HUDEP-2 (cell line): ENCODE data around the gene CDCA4.

ENCODE experiments used
- DNase-seq, 76 experiments: peaks; one replicate each; lab custom pipeline; 2025; ENCODE audit not compliant: unreplicated experiment in 76 of 76; lab: John Stamatoyannopoulos, UW

Gene CDCA4

DNA sequence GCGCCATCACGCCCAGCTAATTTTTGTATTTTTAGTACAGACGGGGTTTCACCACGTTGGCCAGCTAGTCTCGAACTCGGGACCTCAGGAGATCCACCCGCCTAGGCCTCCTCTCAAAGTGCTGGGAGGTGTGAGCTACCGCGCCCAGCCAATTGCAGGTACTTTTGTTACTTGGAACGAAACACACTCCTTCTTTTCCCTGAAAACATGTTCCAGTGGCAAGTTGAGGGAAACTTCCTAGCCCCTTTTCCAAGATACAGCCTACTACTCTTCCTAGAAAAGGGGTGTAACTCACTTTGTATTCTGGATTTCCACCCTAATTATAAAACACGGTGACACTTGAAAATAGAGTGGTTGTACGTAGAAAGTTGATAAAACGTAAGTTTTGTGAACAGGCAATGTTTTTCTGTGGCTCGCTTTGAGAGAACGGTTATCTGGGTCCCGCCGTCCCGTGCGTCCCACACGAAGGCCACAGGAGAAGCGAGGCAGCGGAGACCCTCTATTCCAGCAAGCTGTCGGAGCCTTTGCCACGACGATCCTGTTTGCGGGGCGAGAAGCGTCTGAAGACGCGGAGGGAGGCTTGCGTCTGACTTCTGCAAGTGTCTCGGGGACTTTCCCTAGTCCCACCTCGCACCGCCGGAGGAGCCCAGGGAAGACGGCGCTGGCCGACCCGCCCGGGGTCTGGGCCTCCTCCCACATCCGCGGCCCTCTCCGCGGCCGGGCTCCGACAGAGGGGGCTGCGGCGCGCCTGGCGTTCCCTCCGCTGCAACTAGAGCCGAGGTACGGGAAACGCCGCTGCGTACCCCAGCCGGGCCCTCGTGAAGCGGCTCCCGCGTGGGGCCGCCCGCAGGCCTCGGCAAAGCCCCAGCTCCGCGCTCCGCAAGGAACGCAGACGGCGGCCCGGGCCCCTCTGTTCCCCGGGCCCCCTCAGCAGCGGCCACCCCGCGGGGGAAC, 745 bp downstream of the CDCA4 start:
- peak in 12 of 76 experiments; percentile 7 to 36 (median 19) for DNase-seq

DNA sequence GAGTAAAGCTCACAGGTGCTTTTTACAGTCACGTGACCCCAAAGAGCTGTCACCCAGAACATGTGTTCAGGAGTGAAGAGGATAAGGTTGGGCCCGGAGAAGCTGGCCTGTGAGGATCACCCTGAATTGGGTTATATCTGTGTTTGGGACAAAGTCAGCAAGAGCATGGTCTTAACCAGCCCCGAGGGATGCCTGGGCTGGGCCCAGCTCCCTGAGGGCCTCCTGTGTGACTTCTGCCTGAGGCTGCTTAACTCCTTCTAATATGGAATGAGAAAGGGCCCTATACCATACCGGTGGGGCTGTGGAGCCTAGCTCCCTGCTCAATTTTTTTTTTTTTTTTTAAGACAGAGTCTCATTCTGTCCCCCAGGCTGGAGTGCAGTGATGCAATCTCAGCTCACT, 2.5 kb downstream of the CDCA4 start:
- no peak for DNase-seq

DNA sequence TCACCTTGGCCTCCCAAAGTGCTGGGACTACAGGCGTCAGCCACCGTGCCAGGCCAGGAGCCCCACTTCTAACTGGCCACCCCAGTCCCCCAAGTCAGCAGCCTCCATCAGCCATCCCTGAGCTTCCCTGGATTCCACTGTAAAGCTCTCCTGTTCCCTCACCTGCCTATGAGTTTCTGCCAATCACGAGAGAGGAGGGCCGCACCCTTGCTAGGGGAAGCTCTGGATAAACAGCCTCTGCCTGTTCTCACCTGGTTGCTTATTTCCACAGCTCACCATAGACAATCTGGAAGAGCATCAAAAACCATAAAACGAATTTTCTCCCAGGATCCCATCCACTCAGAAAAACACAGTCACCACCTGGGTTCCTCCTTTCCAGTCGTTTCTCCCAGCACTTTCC, 5.0 kb downstream of the CDCA4 start:
- DNase-seq = no peak

DNA sequence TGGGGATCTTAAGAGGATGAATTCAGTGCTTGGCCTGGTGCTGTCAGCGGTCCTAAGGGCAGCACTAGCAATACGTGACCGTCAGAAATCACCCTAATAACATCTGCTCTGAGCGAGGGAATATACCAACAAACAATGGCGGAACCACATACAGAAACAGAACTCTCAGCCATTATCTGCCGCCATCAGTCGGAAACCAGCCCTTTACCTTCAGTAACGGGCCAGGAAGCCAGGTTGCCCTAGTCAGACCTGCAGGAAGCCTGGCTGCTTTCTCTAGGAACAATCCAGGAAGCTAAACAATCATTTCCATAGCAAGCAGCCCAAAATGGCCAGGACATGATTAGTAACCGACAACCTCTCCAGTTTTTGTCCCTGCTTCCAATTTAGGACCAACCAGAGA, 5.6 kb downstream of the CDCA4 start:
- no peak for DNase-seq

DNA sequence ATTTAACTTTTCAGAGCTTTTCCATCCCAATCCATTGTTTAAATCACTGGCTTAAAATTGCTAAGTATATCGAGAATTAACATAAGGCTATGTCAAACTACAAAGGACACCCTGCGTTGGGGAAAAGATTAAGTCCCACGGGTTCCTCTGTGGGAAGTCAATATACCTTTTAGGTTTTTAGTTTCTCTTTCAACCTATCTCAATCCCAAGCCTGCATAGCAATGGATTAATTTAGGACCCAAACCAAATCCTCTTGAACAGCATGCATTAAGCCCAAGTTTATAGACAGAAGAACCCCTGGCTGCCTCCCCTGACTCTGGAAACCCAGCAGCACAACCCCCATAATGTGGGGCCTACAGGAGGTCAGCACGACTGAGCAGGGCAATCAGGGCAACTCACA, 6.3 kb downstream of the CDCA4 start:
- no peak for DNase-seq

DNA sequence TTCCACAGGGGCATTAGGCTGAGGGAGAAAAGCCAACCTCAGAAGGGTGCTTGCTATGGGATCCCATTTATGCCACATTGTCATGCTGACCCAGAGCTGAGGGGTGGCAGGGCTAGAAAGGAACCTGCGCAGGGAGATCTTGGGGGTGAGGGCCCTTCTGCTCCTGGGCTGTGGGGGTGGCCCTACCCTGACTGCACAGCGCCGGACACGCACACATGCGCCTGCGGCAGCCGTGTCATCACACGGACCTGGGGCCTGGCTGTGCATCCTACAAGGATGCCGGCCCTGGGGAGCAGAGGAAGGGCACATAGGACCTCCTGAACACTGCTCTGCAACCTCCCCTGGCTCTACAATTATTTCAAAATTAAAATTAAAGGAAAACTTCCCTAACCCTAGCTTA, 6.9 kb downstream of the CDCA4 start:
- DNase-seq = no peak

DNA sequence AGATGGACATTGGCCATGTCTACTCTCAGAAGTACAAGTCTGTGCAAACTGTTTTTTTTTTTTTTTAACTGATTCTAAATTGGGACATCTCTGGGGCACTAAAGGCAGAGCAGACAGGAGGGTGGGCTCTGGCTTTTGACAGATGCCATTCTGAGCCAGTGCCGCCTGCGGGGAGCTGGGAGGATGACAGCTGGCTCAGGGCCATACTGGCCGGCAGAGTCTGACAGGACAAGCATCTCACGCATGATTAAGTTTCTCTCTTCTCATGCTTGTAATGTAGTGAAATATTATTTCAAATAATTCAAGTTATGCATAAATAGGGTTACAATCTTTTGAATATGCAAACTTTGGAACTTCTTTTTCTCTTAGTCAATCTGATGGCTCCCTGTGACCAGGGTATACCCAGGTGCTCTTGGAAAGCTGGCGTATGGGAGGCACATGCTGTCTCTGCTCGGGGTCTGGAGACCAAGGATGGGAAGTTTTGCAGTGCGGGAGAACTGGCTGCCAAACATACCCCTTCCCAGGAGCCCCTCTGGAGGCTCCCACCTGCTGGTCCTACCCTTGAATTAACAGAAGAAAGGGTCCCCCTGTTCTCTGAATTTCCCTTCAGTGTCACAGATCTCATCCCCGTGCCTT, 7.6 kb downstream of the CDCA4 start:
- DNase-seq = peak in 10 of 76 experiments; percentile 3 to 23 (median 14)

DNA sequence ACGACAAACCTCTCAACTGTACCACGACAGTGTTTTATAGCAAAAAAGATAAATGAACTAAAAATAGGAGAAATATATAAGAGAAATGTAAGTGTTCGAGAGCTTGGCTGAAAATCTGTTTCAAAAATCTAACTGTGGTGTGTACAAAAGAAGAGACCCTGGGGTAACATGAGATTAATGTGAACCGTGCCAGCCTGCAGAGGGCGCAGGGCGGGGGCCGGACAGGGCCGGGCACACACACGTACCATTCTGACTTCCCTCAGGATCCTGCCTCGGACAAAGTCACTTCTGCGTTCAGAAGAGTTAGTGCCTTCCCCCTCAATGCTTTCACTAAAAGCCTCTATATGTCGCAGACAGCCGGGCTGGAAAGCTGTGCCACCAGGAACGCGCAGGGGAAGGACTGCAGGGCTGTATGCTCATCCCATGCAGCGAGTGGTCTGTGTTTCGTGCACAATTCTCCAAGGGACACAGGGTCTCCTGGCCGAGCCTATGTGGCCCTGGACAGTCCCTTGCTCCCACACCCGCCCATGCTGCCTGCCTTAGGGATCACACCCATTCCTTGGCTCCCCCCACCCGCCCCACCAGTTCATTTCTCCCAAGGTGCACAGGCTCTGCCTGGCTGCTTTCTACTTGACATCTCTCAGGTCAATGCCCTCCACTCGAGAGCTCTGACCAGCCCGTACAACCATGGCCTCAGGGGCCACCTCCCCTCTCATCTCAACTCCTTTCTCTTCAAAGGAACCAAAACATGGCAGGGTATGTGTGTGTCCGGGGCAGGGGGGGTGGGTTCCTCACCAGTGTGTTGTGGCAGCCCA, 8.5 kb downstream of the CDCA4 start:
- DNase-seq = no peak

DNA sequence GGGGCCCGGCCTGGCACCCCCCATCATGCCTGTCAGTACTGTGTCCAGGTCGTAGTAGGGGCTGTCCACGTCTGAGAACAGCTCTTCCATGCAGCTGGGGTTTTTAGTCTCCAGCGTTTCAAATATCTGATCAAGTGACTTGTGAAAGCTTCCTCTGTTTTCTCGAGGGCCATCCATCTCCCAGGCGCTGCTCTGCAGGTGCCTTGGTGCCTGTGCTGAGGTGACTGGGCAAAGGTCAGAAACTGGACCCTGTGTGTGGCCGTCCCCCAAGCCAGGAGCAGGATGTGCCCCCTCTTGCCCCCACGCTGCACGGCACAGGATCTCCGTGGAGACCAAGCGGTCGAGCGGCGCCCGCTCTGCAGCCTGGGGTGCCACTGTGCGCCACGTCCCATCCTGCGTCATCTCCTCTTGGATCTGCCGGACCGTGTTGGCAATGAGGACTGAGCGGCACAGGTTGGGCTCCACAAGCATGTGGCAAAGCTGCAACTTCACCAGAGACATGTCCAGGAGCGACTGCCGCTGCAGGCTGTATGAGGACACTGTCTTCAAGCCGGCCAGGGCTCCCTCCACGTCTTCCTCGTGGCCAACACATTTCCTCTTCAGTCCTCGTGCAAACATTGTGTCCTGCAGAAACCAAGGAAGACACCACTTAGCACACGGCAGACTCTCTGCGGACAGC, 9.4 kb downstream of the CDCA4 start:
- no peak for DNase-seq

DNA sequence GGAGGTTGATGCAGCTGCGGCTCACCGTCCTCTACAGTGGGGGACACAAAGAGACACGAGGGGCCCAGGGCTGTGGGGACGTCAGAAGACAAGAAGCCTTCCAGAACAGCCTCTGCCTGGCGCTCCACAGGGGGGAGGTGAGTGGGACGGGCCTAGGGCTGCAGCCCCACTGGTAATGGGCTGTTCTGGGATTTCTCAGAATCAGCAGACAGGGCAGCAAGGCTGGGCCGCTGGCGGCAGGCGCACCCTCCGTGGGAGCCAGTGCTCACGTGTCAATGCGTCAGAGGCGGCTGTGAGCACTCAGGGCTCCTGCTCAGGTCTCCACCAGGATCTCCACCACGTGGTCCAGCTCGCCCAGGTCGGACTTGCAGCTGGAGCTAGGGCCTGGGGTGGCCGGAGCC, 10.0 kb downstream of the CDCA4 start:
- DNase-seq = no peak

DNA sequence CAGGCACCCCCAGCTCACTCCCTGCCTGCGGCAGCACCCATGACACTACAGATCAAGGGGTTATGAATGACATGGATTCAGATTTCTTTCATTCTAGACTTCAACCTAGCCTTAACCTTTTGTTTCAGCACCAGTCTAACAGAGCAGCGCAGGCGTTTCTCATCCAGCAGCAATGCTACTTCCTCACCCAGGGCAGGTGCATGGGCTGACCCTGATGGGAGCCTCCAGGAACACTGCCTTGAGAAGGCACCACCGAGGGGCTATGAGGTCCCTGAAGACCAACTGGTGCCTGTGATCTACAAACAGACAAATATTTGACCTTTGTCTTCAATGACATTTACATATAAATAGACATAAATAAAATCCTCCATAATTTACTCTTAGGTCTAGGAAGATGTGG, 10.8 kb downstream of the CDCA4 start:
- DNase-seq = no peak

DNA sequence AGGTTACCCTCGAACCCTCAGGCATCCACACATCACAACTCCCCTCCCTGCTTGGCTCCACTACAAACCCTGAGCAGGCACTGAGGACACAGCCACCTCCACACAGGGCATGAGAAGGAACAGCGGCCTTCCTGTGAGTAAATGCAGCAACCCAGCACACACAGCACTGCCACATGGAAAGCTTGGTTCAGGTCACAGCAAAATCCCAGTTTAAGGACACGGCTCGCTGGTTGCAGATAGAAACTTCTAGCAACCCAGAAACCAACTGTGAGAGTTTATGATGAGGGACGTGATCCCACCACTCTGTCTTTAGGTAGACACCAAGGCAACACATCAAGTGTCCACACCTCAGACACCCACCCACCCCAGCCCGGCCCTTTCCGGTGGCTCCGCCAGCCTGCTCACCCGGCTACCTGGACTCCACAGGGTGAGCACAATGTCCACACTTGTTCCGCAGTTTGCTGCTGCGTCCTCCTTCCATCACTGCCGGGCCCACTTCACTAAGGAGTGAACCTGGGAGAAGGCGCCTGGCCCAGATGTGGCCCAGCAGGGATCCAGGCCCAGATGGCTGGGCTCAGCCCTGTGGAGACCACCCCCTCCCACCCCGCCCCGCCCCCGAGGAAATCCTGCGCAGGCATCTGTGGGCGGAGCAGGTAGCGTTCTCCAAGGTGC, 13.2 kb downstream of the CDCA4 start:
- DNase-seq = no peak

DNA sequence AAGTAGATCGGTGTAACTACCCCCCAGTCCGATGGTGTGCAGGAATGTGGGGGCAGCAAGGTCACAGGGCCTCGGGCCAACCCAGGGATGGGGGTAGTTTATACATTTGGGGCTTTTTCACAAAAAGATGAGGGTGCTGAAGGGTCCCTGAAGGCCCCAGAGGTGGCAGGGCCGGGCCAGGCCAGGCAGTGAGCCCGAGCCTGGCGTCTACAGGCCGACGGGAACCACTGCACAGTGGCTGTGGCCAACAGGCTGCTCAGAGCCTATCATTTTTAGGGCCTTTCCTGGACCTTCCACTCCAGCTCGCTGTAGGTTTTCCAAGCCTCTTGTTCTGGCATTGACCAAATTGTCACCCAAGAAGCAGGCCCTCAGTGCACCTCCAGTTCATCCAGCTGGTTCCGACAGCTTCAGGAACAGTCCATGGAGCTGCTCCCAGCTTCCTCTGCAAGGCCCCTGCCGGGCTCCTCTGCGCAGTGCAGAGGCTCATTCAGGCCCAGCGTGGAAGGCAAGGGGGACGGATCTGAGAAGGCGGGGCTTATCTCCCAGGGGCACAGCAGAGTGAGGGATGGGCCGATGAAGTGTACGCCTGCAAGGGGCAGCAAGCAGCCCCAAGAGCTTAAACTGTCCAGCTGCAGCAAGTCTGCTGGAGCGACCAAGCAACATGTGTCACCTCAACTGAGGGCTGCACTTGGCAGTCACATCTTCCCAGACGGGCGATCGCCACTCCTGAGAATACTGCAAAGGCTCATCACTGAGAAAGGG, 13.9 kb downstream of the CDCA4 start:
- no peak for DNase-seq

DNA sequence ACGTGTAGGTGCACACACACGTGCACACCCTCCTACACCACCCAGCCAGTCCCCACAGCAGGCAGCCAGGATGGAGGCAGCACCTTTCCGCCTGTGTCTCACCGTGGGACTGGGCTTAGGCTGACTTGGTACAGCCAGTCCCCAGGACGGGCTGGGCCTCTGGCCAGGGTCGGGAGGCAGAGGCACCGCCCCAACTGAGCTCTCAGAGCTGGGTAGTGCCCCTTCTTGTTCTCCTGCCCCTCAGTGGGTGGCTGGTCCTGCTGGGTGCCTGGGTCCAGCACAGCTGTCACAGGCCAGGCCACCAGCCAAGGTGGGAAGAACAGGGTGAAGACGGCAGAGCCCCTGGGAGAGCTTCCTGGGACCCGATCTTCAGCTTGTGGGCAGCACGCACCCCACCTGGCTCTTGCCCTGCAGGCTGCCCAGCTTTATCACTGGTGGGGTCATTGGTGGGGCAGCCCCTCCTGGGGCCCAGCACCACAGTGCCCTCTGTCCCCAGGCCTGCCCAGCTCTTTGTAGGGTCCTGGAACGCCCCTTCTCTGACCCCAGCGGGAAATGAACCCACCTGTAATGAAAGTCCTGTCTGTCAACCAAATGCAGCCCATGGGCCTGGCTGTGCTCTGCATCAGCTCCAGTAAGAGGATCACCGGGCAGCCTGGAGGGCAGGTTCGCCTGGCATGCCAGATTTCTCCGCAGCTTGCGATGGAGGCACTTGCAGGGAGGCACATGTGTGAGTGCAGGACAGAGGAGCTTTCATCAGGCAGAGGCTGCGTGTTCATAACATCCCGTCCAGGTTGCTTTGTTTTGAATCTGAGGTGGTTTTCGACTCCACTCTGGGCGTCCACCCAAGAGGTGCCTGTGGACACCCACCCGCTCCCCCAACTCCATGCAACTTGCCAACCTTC, 14.7 kb downstream of the CDCA4 start:
- no peak for DNase-seq

DNA sequence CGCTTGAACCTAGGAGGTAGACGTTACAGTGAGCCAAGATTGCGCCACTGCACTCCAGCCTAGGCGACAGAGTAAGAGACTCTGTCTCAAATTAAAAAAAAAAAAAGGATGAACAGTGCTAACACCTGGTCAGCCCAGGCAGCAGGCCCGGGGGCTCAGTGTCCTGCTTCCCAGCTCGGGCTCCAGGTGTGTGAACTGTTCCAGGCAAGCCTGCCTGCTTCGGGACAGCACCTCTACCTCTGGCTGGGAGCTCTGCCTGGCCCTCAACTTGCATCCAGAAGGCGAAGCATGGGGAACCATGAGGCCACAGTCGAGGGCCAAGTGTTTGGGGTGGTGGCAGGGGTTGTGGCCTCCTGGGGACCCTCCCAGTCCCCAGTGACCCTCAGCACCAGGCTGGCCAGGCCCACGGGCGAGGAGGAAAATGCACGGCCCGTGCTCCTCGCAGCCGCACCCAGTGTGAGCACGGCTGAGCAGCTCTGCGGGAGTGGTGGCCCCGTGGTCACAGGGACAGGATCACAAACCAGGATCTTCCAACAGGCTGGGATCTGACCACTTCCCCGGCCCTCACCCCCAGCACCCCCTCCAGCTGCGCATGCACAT, 15.5 kb downstream of the CDCA4 start:
- no peak for DNase-seq

DNA sequence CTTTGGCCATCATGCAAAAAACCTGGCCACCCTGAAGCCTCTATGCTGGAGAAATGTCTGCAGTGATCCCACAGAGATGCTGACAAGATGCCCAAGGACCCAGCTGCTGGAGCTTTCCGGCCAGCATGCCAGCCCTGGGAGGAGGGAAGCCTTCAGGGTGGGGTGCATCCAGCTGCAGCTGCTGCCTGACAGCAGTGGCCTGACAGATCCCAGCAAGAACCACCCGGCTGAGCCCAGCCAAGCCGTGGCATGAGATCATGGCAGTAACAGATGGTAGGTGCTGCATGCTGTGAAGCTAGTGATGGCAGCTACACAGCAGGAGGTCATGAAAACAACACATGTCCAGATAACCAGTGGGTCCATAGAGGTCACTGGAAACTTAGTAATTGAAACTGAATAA, 21.5 kb downstream of the CDCA4 start:
- DNase-seq = no peak

DNA sequence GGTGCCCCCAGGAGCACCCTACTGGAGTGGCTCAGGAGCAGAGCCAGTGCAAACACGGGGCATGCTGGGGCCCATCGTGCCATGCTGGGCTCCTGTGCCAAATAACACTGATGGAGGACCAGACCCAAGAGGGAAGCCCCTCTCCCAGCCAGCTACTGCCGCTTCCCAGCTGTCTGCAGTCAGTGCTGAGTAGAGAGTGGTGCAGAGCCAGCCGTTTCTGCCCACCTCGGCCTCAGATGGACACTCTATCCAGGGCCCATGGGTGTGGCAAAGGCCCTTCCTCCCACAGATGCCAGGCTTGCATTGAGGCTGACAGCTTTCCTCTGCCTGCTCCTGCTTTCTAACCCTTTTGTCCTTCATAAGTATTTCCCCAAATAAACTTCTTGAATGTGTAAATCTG, 22.1 kb downstream of the CDCA4 start:
- no peak for DNase-seq

DNA sequence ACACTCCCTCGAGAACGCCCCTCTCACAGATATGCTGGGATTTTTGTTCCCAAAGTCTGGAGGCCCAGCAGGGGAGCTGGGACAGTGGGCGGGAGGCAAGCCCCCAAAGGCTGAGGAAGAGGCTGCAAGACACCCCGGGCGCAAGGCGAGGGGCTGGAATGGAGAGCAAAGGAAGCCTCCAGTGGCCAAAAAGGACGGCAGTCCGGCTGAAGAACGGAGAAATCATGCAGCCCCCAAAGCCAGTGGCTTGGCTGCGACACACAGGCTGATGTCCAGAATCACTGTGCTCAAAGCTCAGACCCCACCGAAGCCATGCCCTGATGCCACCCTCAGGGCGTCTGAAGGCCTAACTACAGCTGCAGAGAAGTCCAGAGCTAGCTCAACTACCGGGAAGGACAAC, 24.4 kb downstream of the CDCA4 start:
- DNase-seq = no peak
